GM19438 (cell line): ENCODE measurements around the gene SNAP91.
A peak's percentile ranks its signal among the peaks of the same experiment; 100 is the strongest.
"Not testable (repeated sequence)": the region's sequence is repeated elsewhere in the genome, so short reads cannot be mapped to it uniquely, and the experiment has no call there.

Experiments
- ATAC-seq: cut with Tn5 transposase; IDR thresholded peaks from one replicate; pipeline ENCODE4 v1.9.1; 2021; ENCODE audit warnings: low read depth; ENCODE audit not compliant: unreplicated experiment

The SNAP91 gene

DNA sequence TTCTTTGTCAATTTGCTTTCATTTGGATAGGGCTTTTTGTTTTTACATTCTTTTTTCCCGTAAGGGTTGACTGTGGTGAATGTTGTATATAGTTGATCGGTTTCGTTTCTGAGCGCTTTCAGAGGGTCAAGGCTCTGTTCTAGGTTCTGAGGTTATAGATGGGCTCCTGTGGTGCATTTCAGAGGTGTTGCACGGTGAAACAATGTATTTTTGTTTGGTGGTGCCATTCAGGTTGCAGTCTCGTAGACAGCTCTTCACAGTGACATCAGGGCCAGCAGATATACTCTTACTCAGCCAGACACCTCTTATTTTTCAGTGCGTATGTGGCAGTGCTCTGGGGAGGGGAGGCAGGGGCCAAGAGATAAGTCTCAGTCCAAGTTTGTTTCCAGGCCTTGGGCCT, 72.1 kb downstream of the SNAP91 start:
- ATAC-seq: no peak

GRCh38 chr6:83633609-83634008, 75.3 kb downstream of the SNAP91 start:
- no peak for ATAC-seq

- ATAC-seq: no peak
These were observed 75.8 kb downstream of the SNAP91 start for GRCh38 chr6:83633149-83633548.

DNA sequence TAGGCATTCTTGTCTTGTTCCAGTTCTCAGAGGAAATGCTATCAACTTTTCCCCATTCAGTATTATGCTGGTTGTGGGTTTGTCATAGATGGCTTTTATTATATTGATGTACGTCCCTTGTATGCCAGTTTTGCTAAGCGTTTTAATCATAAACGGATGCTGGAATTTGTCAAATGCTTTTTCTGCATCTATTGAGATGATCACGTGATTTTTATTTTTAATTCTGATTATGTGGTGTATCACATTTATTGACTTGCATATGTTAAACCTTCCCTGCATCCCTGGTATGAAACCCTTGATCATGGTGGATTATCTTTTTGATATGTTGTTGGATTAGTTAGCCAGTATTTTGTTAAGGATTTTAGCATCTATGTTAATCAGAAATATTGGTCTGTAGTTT, 79.0 kb downstream of the SNAP91 start:
- ATAC-seq: not testable (repeated sequence)

GRCh38 chr6:83615025-83615999, 93.6 kb downstream of the SNAP91 start:
- no peak for ATAC-seq

- no peak for ATAC-seq
These were observed 95.5 kb downstream of the SNAP91 start for GRCh38 chr6:83613378-83613777.

GRCh38 chr6:83609248-83609647, 99.7 kb downstream of the SNAP91 start:
- ATAC-seq: no peak

DNA sequence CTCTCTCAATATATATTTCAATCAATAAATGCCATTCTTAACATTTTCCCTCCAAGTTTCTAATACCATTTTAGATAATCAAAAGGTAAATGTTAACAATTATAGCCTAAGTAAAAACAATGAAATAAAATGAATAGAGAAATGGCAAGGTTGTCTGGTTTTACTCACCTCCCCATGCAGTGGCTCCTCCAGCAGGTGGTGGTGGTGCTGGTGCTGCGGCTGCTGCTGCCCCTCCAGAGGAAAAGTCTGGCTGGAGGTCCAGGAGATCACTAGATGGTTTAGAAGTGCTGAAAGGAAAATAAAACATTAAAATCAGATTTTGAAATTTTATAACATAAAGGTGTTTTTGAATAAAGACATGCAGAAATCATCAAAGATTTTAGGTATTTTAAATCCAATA, 103.4 kb downstream of the SNAP91 start:
- ATAC-seq: no peak

- no peak for ATAC-seq
These were observed 105.3 kb downstream of the SNAP91 start for GRCh38 chr6:83603551-83603950.

- no peak for ATAC-seq
These were observed 107.8 kb downstream of the SNAP91 start for GRCh38 chr6:83601119-83601518.

DNA sequence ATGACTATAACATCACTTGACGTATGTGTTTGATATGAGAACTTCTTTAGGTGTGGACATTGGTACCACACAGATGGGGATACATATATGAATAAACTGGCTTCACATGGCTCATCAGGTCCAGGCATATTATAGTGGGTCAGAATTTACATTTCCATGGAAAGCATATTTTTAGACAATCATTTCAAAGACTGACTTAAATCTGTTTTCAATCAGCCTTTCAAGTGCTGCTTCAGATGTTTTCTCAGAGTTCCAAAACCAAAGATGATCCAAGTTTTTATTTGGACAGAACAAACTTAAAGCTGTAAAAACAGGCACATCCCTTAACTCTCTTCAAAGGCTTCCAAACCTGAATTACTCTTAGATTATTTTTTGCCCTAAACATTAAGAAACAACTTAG, 108.4 kb downstream of the SNAP91 start:
- ATAC-seq: no peak

- no peak for ATAC-seq
These were observed 111.4 kb downstream of the SNAP91 start for GRCh38 chr6:83597511-83597910.

GRCh38 chr6:83597051-83597450, 111.8 kb downstream of the SNAP91 start:
- ATAC-seq: no peak

DNA sequence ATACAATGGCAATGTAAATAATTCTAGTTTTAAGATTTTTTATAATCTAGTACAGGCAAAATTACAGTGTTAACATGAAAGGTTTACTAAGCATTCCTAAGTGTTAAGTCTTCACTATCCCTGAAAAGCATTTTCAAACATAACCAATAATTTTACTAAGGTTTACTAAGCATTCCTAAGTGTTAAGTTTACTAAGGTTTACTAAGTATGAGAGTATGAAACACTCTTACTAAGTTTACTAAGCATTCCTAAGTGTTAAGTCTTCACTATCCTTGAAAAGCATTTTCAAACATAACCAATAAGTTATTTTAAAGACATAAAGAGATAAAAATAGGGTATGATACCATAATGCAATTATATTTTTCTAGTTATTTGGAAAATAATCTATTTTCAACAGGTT, 114.0 kb downstream of the SNAP91 start:
- no peak for ATAC-seq

- no peak for ATAC-seq
These were observed 115.5 kb downstream of the SNAP91 start for GRCh38 chr6:83593395-83593785.

- ATAC-seq: peak; percentile 97
These were observed 116.0 kb downstream of the SNAP91 start for GRCh38 chr6:83592770-83593394.

DNA sequence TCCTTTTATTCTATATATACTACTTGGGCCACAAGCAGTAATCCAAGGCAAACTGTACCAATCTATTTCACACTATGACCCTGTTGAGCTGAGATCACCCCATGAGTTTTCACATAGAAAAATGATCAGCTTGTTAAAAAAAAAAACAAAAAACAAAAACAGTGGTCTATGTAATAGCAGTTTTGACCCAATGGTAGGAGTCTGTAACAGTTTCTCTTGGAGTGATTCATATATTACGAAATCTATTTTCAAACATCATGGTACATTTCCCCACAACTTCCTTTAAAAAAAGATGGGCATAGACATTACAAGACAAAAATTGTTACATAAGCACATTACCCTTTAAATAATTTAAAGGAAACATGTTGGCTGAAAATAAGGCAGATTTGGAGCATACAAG, 118.5 kb downstream of the SNAP91 start:
- ATAC-seq: no peak

DNA sequence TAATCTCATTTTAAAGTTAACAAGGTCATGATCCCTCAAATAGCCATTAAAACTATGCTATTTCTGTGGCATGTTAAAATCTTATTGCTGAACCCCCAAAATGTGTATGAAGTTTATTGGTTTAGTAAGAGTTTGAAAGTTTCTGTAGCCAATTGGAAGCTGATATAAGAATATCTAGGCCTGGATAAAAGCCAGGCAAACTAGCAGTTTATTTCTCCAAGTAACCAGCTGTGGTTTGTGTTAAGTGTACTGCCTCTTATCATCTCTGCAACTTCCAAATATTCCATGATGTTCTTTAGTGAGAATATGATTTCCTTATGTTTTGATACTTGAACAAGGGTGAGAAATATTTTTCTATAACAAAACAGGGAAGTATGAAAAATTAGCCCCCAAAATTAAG, 119.8 kb downstream of the SNAP91 start:
- no peak for ATAC-seq

DNA sequence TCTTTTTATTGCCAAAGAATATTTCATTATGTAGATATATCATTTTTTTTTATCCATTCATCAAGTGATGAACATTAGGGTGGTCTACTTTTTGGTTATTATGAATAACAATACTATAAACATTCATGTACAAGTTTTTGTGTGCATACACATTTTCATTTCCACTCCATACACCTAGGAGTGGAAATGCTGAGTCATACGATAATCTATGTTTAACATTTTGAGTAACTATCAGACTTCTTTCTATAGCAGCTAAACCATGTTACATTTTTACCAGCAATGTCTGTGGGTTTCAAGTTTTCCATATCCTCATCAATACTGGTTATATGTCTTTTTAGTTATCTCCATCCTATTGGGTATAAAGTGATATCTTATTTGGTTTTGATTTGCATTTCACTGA, 130.8 kb downstream of the SNAP91 start:
- no peak for ATAC-seq

DNA sequence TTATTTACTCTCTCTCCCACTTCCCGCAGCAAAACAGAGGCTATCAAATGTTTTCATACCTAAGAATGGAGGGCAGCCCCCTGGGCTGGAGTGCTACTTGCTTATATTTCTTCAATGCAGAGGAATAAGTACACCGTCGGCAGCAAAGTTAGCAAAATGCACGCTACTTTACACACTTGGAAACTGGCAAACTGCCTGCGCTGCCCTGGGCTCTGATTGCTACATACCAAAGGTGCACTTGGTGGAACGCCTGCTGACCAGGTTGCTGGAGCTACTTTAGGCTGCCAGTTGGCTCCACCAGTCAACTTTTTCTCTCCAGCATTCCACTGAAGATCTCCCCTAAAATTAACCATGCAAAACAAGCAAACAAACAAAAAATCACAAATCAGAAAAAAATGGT, 134.1 kb downstream of the SNAP91 start:
- no peak for ATAC-seq

DNA sequence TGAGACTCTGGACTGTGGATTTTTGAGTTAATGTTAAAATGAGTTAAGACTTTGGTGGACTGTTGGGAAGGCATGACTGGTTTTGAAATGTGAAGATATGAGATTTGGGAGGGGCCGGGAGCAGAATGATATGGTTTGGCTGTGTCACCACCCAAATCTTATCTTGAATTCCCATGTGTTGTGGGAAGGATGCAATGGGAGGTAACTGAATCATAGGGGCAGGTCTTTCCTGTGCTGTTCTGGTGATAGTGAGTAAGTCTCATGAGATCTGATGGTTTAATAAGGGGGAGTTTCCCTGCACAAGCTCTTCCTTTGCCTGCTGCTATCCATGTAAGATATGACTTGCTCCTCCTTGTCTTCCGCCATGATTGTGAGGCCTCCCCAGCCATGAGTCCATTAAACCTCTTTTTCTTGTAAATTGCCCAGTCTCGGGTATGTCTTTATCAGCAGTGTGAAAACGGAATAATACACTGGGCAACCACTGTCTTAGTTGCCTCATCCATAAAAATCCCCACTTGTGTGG, 137.2 kb downstream of the SNAP91 start:
- not testable (repeated sequence) for ATAC-seq

GRCh38 chr6:83558975-83559374, 149.9 kb downstream of the SNAP91 start:
- ATAC-seq: no peak
